ENCODE results near the gene FBLN2. TPM values are rescaled to one million over a fixed set of nuclear protein-coding genes. Genes with fewer than 3 reads are reported as not detected.

FBLN2 gene
- total RNA-seq, 1 experiment from 2014 or later: 0.39 TPM

DNA sequence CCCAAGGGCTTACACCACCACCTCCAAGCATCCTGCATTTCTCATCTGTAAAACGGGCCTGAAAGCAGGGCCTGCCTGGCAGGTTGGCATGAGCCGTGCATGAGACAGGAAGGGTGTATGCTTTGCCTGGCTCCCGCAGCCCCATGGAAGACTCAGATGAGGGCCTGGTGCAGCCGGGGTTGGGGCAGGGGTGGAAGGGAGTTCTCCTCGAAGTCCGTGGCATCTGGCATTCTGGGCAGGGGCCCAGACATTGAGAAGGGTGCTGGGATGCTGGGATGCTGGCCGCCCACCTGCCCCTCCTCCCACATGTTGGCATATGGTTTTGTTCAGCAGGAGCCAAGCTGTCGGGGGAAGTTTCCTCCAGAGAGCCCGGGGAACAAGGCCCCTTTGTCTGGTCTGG is 13.0 kb upstream of the FBLN2 start:
- no peak overlapping the region for H3K9ac ChIP-seq (ENCODE audit: low read length)
- TF ChIP-seq FOSL1 (IDR thresholded peaks at IDR 0.05; ENCODE audit: low read depth) (no peak), EZH2 (IDR thresholded peaks at IDR 0.05) (no peak), ZNF274 (IDR thresholded peaks at IDR 0.05; ENCODE audit: low read depth, low read length) (no peak), CEBPB (IDR thresholded peaks at IDR 0.05; ENCODE audit: low read depth) (no peak), EZH2phosphoT487 (IDR thresholded peaks at IDR 0.05; ENCODE audit: borderline replicate concordance) (no peak), ZFX (IDR thresholded peaks at IDR 0.05) (no peak), SIN3A (IDR thresholded peaks at IDR 0.05; ENCODE audit: low read depth) (no peak), JUND (IDR thresholded peaks at IDR 0.05) (no peak), SRF (IDR thresholded peaks at IDR 0.05; ENCODE audit: low read depth) (no peak), YY1 (IDR thresholded peaks at IDR 0.05; ENCODE audit: extremely low read depth, insufficient replicate concordance, low read depth, low read length) (no peak), CBX3 (IDR thresholded peaks at IDR 0.05; ENCODE audit: low read depth) (no peak), TCF7L2 (IDR thresholded peaks at IDR 0.05; ENCODE audit: borderline replicate concordance, extremely low read depth, insufficient read depth, insufficient read length) (no peak), SP1 (IDR thresholded peaks at IDR 0.05; ENCODE audit: low read depth) (no peak)
- TF ChIP-seq, protein P1, sequence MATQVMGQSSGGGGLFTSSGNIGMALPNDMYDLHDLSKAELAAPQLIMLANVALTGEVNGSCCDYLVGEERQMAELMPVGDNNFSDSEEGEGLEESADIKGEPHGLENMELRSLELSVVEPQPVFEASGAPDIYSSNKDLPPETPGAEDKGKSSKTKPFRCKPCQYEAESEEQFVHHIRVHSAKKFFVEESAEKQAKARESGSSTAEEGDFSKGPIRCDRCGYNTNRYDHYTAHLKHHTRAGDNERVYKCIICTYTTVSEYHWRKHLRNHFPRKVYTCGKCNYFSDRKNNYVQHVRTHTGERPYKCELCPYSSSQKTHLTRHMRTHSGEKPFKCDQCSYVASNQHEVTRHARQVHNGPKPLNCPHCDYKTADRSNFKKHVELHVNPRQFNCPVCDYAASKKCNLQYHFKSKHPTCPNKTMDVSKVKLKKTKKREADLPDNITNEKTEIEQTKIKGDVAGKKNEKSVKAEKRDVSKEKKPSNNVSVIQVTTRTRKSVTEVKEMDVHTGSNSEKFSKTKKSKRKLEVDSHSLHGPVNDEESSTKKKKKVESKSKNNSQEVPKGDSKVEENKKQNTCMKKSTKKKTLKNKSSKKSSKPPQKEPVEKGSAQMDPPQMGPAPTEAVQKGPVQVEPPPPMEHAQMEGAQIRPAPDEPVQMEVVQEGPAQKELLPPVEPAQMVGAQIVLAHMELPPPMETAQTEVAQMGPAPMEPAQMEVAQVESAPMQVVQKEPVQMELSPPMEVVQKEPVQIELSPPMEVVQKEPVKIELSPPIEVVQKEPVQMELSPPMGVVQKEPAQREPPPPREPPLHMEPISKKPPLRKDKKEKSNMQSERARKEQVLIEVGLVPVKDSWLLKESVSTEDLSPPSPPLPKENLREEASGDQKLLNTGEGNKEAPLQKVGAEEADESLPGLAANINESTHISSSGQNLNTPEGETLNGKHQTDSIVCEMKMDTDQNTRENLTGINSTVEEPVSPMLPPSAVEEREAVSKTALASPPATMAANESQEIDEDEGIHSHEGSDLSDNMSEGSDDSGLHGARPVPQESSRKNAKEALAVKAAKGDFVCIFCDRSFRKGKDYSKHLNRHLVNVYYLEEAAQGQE (IDR thresholded peaks at IDR 0.05; ENCODE audit: low read depth): no peak
- TF ChIP-seq, protein P2, sequence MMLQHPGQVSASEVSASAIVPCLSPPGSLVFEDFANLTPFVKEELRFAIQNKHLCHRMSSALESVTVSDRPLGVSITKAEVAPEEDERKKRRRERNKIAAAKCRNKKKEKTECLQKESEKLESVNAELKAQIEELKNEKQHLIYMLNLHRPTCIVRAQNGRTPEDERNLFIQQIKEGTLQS (IDR thresholded peaks at IDR 0.05): no peak
- intact Hi-C loops (cut with micrococcal nuclease): no loop called here
- RAD21 ChIA-PET (ENCODE audit: low non-redundant PET in 1 of 2, low total read pairs in 2 of 2, uncharacterized antibody in 2 of 2, unreplicated experiment in 2 of 2): no interaction called here
- peaks cover 35 to 51% of the 10 kb centered on the region in 2 experiments for H3K4me1 ChIP-seq (ENCODE audit: control insufficient read depth in 1 of 2, insufficient read depth in 2 of 2, low read length in 2 of 2)
- no peak overlapping the region; the same call in 1 of the 2 replicates for H3K4me2 ChIP-seq (ENCODE audit: low read length)
- POLR2A ChIA-PET: no interaction called here
- no peaks in the 10 kb centered on the region for H4K20me1 ChIP-seq (ENCODE audit: insufficient read depth)
- DNase-seq (ENCODE audit: low read depth, low spot score) (no peak), ATAC-seq (no peak)
- no peaks in the 10 kb centered on the region for H3K9me3 ChIP-seq (ENCODE audit: control insufficient read depth in 1 of 2, insufficient read depth in 1 of 2, low read depth in 1 of 2, low read length in 2 of 2)
- H3K36me3 ChIP-seq (ENCODE audit: control insufficient read depth in 1 of 2, insufficient read depth in 2 of 2, low read length in 2 of 2): no peaks in the 10 kb centered on the region
- no peak overlapping the region for H2AFZ ChIP-seq (ENCODE audit: low read depth, low read length, poor library complexity, severe bottlenecking)
- no TSS peak for BruUV-seq (replicated peaks)
- no peak overlapping the region for H3K27ac ChIP-seq (ENCODE audit: low read depth, low read length)
- H3K27me3 ChIP-seq (ENCODE audit: insufficient read depth, low read length): no peaks in the 10 kb centered on the region
- H3K9me2 ChIP-seq (ENCODE audit: insufficient read depth): no peaks in the 10 kb centered on the region
- no peaks in the 10 kb centered on the region for H3K79me2 ChIP-seq (ENCODE audit: insufficient read depth, low read length)
- no peak overlapping the region for H3K4me3 ChIP-seq (replicated peaks in 1 of 2; ENCODE audit: low read depth in 1 of 2, low read length in 2 of 2)
- CTCF ChIA-PET: no interaction called here

All from HCT116 (cell line).